ENCODE data around the gene TNFAIP8L1.

TNFAIP8L1 gene

DNA sequence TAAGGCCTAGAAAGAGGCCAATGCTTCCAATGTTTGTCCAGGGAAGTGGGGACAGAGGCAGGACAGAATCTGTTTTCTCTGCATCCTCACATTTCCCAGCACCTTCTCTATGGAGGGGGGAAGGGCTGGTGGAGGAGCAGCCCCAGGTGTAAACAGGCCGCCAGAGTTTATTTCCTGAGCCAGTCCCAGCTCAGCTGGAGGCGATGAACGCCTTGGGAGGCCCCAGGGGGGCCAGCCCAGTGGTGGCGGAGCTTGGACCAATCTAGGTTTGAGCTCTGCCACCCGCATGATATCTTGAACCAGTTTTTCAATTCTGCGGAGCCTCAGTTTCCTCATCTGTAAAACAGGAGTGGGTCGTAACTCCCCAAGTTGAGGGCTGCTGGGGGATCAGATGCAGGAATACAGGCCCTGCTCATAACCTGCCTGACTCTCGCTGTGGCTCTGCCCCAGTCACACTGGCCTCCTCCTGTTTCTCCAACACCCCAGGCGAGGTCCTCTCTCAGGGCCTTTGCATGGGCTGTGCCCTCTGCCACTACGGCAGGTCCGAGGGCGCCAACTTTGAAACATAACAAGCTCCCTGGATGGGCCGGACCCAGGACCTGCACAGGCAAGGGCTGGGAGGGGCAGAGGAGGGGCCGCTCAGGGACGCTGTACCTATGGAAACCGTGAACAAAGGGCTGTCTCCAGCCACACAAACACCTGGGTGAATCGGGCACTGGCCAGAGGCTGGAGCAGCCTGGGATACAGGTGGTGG is 1.1 kb downstream of the TNFAIP8L1 start:
- in situ Hi-C loops (cut with HindIII; ENCODE audit: low pct_ligation_motif_present, low pct_unique_long_range_greater_than_20kb, low sequenced_read_pairs), result no loop called here
- DNase-seq, result no peak

DNA sequence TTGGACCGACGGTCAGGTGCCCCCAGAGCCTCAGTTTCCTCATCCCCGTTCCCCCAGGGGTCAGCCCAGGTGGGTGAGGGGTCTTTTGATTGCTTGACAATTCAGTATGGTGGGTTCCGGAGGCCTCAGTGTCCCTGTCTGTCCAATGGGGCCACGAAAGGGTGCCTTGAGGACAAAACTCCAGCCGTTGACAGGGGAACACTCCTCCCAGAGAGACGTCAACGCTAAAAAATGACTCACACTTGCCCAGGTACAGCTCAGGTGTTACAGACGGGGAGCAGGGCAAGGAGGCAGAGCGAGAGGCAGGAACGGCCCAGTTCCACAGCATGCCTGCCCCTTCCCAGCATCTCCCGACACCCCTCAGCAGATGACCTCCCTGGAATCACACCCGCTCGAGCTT is 1.8 kb downstream of the TNFAIP8L1 start:
- in situ Hi-C loops (cut with HindIII; ENCODE audit: low pct_ligation_motif_present, low pct_unique_long_range_greater_than_20kb, low sequenced_read_pairs), result no loop called here
- DNase-seq, result no peak

DNA sequence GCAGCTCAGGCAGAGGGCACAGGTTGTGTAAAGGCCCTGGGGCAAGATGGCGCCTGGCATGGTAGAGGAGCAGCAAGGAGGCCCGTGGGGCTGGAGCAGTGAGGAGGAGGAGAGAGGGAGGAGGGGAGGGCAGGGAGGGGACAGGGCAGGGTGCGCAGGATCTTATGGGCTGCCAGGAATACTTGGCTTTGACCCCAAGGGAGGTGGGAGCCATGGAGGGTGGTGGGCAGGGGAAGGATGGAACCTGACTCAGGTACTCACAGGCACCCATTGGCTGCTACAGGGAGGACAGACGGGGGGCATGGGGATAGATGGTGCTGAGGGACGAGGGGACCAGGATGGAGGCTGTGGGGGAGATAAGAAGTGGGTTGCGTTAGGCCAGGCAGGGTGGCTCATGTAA is 3.3 kb downstream of the TNFAIP8L1 start:
- in situ Hi-C loops (cut with HindIII; ENCODE audit: low pct_ligation_motif_present, low pct_unique_long_range_greater_than_20kb, low sequenced_read_pairs), result no loop called here
- no peak for DNase-seq

GRCh38 chr19:4645718-4646117 is 6.4 kb downstream of the TNFAIP8L1 start:
- in situ Hi-C loops (cut with HindIII; ENCODE audit: low pct_ligation_motif_present, low pct_unique_long_range_greater_than_20kb, low sequenced_read_pairs), result no loop called here
- DNase-seq, result no peak

- DNase-seq, result no peak
- in situ Hi-C loops (cut with HindIII; ENCODE audit: low pct_ligation_motif_present, low pct_unique_long_range_greater_than_20kb, low sequenced_read_pairs), result no loop called here
These were observed 8.6 kb downstream of the TNFAIP8L1 start for GRCh38 chr19:4647676-4648644.

DNA sequence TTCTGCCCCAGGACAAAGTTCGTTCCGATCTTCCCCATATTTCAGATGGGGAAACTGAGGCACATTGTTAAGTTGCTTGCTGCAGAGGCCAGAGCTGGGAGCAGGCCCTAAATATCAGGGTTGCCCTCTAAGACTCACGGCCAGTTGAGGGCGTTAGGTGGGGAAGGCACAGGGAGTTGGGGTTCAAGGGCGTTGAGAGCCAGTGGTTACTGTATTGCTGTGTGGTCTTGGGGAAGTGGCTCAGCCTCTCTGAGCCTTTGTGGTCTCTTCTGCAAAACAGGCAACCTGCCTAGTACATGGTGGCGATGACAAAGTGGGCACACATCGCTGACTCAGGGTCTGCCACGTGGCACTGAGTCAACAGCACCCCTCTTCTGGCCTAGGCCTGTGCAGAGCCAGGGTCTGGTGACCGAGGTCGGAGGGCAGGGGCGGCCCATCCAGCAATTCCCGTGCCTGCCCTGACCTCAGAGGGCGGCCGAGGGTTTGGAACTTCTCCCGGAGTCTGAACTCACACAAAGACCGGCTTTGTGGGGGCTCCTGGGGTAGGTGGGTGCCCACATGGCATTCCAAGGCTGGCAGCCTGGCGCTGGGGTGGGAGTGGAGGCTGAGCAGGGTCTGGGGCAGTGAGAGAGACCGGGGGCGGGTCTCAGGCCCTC is 10.2 kb downstream of the TNFAIP8L1 start:
- in situ Hi-C loops (cut with HindIII; ENCODE audit: low pct_ligation_motif_present, low pct_unique_long_range_greater_than_20kb, low sequenced_read_pairs), result no loop called here
- DNase-seq, result no peak

DNA sequence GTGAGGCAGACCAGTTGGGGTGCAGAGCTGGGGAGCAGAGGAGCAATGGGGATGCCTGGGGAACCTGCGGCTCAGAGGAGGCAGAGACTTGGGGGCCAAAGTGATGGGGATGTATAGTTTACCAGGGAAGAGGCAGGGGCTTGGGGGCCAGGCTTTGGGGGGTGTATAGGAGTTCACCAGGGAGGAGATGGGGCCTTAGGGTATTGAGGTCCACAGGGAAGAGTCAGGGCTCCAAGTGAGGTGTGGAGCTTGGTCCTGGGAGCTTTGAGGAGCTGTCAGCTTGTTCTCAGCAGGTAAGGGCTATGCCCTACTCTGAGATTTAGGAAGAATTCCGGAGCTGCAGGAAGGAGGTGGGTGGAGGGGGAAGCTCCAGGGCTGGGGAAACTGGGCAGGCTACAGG is 10.8 kb downstream of the TNFAIP8L1 start:
- in situ Hi-C loops (cut with HindIII; ENCODE audit: low pct_ligation_motif_present, low pct_unique_long_range_greater_than_20kb, low sequenced_read_pairs), result no loop called here
- DNase-seq, result no peak

- in situ Hi-C loops (cut with HindIII; ENCODE audit: low pct_ligation_motif_present, low pct_unique_long_range_greater_than_20kb, low sequenced_read_pairs), result no loop called here
These were observed 12.8 kb downstream of the TNFAIP8L1 start for GRCh38 chr19:4652075-4652474.

DNA sequence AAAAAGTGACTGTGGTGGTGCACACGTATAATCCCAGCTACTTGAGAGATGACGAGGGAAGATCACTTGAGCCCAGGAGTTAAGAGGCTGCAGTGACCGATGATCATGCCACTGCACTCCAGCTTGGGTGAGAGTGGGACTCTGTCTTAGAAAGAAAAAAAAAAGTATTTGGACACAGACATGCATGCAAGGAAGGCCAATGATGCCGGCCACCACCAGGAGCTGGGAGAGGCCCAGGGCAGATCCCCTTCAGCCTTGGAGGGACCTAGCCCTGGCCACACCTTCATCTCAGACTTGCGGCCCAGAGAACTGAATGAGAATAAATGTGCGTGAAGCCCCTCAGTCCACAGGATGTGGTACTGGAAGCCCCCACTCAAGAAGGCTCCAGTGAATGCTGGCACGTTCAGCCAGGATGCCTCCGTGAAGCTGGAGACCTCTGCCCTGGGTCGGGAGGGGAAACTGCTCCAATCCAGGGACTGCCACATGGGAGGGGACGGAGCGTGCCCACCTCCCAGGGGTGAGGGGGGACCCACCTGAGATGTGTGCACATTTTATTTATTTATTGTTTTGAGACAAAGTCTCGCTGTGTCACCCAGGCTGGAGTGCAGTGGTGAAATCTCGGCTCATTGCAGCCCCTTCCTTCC is 14.6 kb downstream of the TNFAIP8L1 start:
- DNase-seq, result no peak
- in situ Hi-C loops (cut with HindIII; ENCODE audit: low pct_ligation_motif_present, low pct_unique_long_range_greater_than_20kb, low sequenced_read_pairs), result no loop called here

More at GRCh38 chr19:4652075-4652474, 12.8 kb downstream of the TNFAIP8L1 start:
- DNase-seq, result no peak

DNA sequence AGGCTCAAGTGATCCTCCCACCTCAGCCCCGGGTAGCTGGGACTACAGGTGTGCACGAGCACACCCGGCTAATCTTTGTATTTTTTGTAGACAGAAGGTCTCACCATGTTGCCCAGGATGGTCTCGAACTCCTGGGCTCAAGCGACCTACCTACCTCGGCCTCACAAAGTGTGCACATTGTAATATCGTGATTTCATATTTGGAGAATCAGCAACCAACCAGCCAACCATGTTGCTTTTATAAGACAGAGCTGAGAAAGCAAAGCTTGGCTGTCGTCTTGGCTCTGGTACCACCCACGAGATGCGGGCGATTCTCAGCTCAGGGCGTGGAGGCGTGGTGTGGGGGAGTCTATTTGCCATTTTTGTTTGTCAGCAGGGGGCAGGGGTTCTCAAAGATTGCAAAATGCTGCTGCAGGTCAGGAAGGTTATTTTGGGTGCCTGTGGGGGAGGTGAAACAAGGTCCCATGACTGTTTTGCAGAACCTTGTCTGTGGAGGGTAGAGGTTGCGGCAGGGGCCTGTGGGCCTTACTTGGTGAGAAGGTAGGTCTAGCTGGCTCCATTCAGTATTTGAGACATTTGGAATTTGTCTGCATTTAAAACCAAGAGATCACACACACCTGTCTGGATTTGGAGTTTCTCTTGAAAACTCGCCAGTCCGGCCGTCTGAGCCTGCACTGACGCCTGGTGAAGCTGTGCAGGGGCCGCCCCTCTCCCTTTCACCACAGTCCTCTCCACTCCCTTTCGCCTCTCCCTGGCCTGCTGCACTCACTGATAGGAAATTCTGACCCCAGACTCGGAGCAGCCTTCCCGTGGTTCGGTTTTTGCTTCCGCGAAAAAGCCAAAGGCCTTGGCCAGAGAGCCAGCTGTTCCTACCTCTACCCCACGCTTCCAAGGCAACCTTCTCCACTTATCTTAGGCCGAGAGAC is 15.4 kb downstream of the TNFAIP8L1 start:
- DNase-seq, result no peak
- in situ Hi-C loops (cut with HindIII; ENCODE audit: low pct_ligation_motif_present, low pct_unique_long_range_greater_than_20kb, low sequenced_read_pairs), result no loop called here

GRCh38 chr19:4656102-4656501 is 16.8 kb downstream of the TNFAIP8L1 start:
- no peak for DNase-seq
- in situ Hi-C loops (cut with HindIII; ENCODE audit: low pct_ligation_motif_present, low pct_unique_long_range_greater_than_20kb, low sequenced_read_pairs), result no loop called here

- DNase-seq, result no peak
- in situ Hi-C loops (cut with HindIII; ENCODE audit: low pct_ligation_motif_present, low pct_unique_long_range_greater_than_20kb, low sequenced_read_pairs), result no loop called here
These were observed 17.9 kb downstream of the TNFAIP8L1 start for GRCh38 chr19:4657262-4657661.

DNA sequence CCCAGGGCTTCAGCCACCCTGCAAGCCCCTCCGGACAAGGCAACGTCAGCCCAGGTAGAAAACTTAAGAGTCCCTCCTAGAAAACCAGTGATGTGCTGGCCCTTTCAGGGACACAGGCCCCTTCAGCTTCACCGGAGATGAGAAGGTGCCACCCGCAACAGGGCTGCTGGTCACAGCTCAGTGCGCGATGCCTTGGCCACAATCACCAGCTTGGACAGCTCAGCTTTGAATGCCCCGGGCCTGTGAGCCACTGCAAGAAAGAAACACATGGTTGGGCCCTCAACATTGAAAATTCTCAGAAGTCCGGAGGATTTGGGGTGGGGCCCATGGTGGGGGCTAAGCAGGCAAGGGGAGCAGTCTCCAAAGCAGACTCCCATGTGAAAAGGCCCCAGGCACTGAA is 18.5 kb downstream of the TNFAIP8L1 start:
- in situ Hi-C loops (cut with HindIII; ENCODE audit: low pct_ligation_motif_present, low pct_unique_long_range_greater_than_20kb, low sequenced_read_pairs), result no loop called here

DNA sequence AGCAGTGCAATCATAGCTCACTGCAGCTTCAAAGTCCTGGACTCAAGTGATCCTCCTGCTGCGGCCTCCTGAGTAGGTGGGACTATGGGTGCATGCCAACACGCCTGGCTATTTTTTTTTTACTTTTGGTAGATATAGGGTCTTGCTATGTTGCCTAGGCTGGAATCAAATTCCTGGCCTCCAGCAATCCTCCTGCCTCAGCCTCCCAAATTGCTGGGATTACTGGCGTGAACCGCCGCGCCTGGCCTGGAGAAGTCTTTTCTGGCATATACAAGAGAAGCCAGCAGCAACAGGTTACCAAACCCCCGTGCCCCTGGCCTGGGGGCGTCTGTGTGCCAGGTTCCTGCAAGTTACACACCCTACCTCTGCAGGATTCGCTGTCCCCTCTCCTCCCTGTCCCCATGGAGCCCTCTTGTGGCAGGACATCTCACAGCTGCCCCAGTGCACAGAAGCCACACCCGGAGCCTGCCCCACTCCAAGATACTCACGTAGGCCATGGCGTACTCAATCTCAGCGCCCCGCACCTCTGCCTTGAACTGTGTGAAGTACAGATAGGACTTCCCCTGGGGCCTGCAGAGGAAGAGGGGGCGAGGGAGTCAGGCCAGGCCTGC is 21.0 kb downstream of the TNFAIP8L1 start:
- in situ Hi-C loops (cut with HindIII; ENCODE audit: low pct_ligation_motif_present, low pct_unique_long_range_greater_than_20kb, low sequenced_read_pairs), result no loop called here
- peak; percentile 39 for DNase-seq

More for the DNA sequence above, 18.5 kb downstream of the TNFAIP8L1 start:
- DNase-seq, result no peak

DNA sequence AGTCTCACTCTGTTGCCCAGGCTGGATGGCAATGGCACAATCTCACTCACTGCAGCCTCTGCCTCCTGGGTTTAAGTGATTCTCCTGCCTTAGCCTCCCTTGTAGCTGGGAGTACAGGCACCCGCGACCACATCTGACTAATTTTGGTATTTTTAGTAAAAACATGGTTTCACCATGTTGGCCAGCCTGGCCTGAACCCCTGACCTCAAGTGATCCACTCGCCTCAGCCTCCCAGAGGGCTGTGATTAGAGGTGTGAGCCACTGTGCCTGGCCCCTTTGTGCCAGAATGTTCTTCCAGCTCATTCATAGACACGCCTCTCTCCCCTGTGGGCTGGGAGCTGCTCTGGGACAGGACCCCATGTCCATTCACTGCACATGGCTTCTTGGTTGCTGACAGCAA is 21.7 kb downstream of the TNFAIP8L1 start:
- no peak for DNase-seq
- in situ Hi-C loops (cut with HindIII; ENCODE audit: low pct_ligation_motif_present, low pct_unique_long_range_greater_than_20kb, low sequenced_read_pairs), result no loop called here

- no peak for DNase-seq
- in situ Hi-C loops (cut with HindIII; ENCODE audit: low pct_ligation_motif_present, low pct_unique_long_range_greater_than_20kb, low sequenced_read_pairs), result no loop called here
These were observed 22.8 kb downstream of the TNFAIP8L1 start for GRCh38 chr19:4662020-4662695.

GRCh38 chr19:4662812-4663211 is 23.5 kb downstream of the TNFAIP8L1 start:
- no peak for DNase-seq
- in situ Hi-C loops (cut with HindIII; ENCODE audit: low pct_ligation_motif_present, low pct_unique_long_range_greater_than_20kb, low sequenced_read_pairs), result no loop called here

Data from ACHN (cell line).